Smooth muscle cell (in vitro differentiated cells): ENCODE results near the gene TUBGCP6. TPM values are rescaled to one million over a fixed set of nuclear protein-coding genes. Genes with fewer than 3 reads are reported as not detected.

Experiments
- DNase-seq: peaks from one replicate; lab custom pipeline; 2025; ENCODE audit not compliant: unreplicated experiment; lab: John Stamatoyannopoulos, UW
- H2AFZ ChIP-seq: fragments of 200-600 bp; sonication (generic); 2 replicates; pipeline ENCODE4 v1.6.0; 2016; ENCODE audit warnings: antibody characterized with exemption, low read depth, mild to moderate bottlenecking
- H3F3A ChIP-seq: fragments of 200-600 bp; sonication (generic); 2 replicates; pipeline ENCODE4 v1.6.0; 2017; ENCODE audit warnings: antibody characterized with exemption, low read depth
- H3K27ac ChIP-seq: fragments of 200-600 bp; sonication (generic); 2 replicates; pipeline ENCODE4 v1.5.1; 2016; ENCODE audit warnings: low read depth, mild to moderate bottlenecking
- H3K27me3 ChIP-seq: fragments of 200-600 bp; sonication (generic); 2 replicates; pipeline ENCODE4 v1.6.1; 2016; ENCODE audit warnings: low read depth, mild to moderate bottlenecking
- H3K36me3 ChIP-seq: fragments of 200-600 bp; sonication (generic); 2 replicates; pipeline ENCODE4 v1.5.1; 2016; ENCODE audit warnings: low read depth
- H3K4me1 ChIP-seq: fragments of 200-600 bp; sonication (generic); 2 replicates; pipeline ENCODE4 v1.5.1; 2016; ENCODE audit warnings: low read depth
- H3K4me2 ChIP-seq: fragments of 200-600 bp; sonication (generic); 2 replicates; pipeline ENCODE4 v1.6.0; 2016; ENCODE audit warnings: mild to moderate bottlenecking
- H3K4me3 ChIP-seq: fragments of 200-600 bp; sonication (generic); 2 replicates; pipeline ENCODE4 v1.5.1; 2016; ENCODE audit warnings: mild to moderate bottlenecking
- H3K79me2 ChIP-seq: fragments of 200-600 bp; sonication (generic); 2 replicates; pipeline ENCODE4 v1.6.0; 2016; ENCODE audit warnings: low read depth, mild to moderate bottlenecking
- H3K9ac ChIP-seq: fragments of 200-600 bp; sonication (generic); 2 replicates; pipeline ENCODE4 v1.6.0; 2016; ENCODE audit warnings: low read depth
- H3K9me3 ChIP-seq: fragments of 200-600 bp; sonication (generic); replicated peaks from 2 replicates; pipeline ENCODE4 v1.5.1; 2016; ENCODE audit warnings: low read depth
- H4K20me1 ChIP-seq: fragments of 200-600 bp; sonication (generic); 2 replicates; pipeline ENCODE4 v1.6.0; 2016; ENCODE audit warnings: low read depth
- CTCF ChIP-seq: fragments of 200-600 bp; sonication (generic); IDR thresholded peaks from 2 replicates; pipeline ENCODE4 v1.5.1; 2017; ENCODE audit warnings: borderline replicate concordance, mild to moderate bottlenecking, antibody characterized with exemption; ENCODE audit not compliant: insufficient read depth, poor library complexity, severe bottlenecking
- WGBS: methylation state at CpG from one replicate; pipeline ENCODE4 v1.1.7; 2016; ENCODE audit warnings: low lambda C conversion rate; 5-methylcytosine and 5-hydroxymethylcytosine counted together
- polyA plus RNA-seq: library from polyadenylated mRNA; unstranded; fragments of >200 nt; fragmentation: Nextera tagmentation; extraction: Ambion mirVana; gene quantifications from 2 replicates; pipeline ENCODE4 v1.2.1, GENCODE V29; 2016
- total RNA-seq: library from RNA; depleted of rRNA; stranded (reverse); fragments of >200 nt; gene quantifications from 2 replicates; pipeline ENCODE4 v1.2.3, GENCODE V29; 2014

The TUBGCP6 gene
- total RNA-seq (10.0 and 10.6 TPM in 2 replicates), polyA plus RNA-seq (22.7 and 26.0 TPM in 2 replicates)

- Histone ChIP-seq H3K36me3 (no peaks in the 10 kb centered on the region), H3K9ac (peak within 1 kb of the TSS; percentile 96), H3K79me2 (peaks cover 51% of the 10 kb centered on the region), H4K20me1 (peaks cover 42% of the 10 kb centered on the region), H3K4me2 (peak within 1 kb of the TSS; percentile 92), H3K4me3 (peak within 1 kb of the TSS; percentile 90), H3F3A (no peaks in the 10 kb centered on the region), H3K4me1 (peaks cover 12% of the 10 kb centered on the region), H3K27me3 (no peaks in the 10 kb centered on the region), H3K27ac (peak within 1 kb of the TSS; percentile 95), H3K9me3 (no peaks in the 10 kb centered on the region), H2AFZ (peak within 1 kb of the TSS; percentile 79)
- peak; percentile 9 for TF ChIP-seq CTCF
- DNase-seq = peak; percentile 69
- WGBS = 1% methylated on average over 76 of the region's 76 CpGs
These were observed at the start of gene TUBGCP6 for GRCh38 chr22:50244420-50245213. TUBGCP6 (minus strand) TSS chr22:50245023; CDS start chr22:50244459, 564 bp downstream.

GRCh38 chr22:50294319-50294656 lies 49.5 kb upstream of the TUBGCP6 start:
- peaks cover 98% of the 10 kb centered on the region for H3K79me2 ChIP-seq
- no peak for DNase-seq
- peaks cover 100% of the 10 kb centered on the region for H4K20me1 ChIP-seq
- H3K4me3 ChIP-seq = no peak overlapping the region
- peak overlapping the region; percentile 45 for H3K9ac ChIP-seq
- H3K4me2 ChIP-seq = peak overlapping the region; percentile 84
- H3K4me1 ChIP-seq = peaks cover 26% of the 10 kb centered on the region
- no peaks in the 10 kb centered on the region for H3K27me3 ChIP-seq
- peaks cover 10% of the 10 kb centered on the region for H3F3A ChIP-seq
- no peaks in the 10 kb centered on the region for H3K9me3 ChIP-seq
- TF ChIP-seq CTCF = no peak
- H2AFZ ChIP-seq = no peak overlapping the region
- peak overlapping the region; percentile 90 for H3K27ac ChIP-seq
- WGBS = 65% methylated on average over 5 of the region's 5 CpGs
- H3K36me3 ChIP-seq = no peaks in the 10 kb centered on the region

- TF ChIP-seq CTCF = no peak
- Histone ChIP-seq H3K79me2 (peaks cover 98% of the 10 kb centered on the region), H3F3A (peaks cover 10% of the 10 kb centered on the region), H3K36me3 (no peaks in the 10 kb centered on the region), H3K27me3 (no peaks in the 10 kb centered on the region), H3K9ac (peak overlapping the region; percentile 45), H4K20me1 (peaks cover 100% of the 10 kb centered on the region), H3K4me3 (peak overlapping the region; percentile 29), H3K27ac (peak overlapping the region; percentile 90), H3K4me1 (peaks cover 21% of the 10 kb centered on the region), H3K9me3 (no peaks in the 10 kb centered on the region), H3K4me2 (peak overlapping the region; percentile 84), H2AFZ (no peak overlapping the region)
- 36% methylated on average over 20 of the region's 42 CpGs for WGBS
- DNase-seq = peak; percentile 53
These were observed 48.9 kb upstream of the TUBGCP6 start for GRCh38 chr22:50293441-50294318.
